ENCODE measurements around the gene GALNT11.

GALNT11 gene

DNA sequence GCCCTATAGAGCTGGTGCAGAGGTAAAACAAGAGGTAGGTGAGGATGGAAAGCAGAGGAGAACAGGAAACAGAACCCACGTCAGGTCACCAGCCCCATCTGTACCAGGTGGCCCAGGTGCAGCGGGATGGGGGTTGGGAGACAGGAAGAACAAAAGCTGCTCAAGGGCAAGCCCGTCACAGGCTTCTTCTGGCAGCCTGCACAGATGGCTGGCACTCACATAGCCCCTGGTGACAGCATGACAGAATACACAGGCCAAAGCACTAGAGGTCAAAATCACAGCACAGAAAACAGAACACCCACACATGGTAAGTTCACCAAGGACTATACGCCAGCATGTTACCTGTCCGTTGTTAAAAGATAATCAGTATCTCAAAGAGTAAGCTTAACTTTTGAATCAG, 126.8 kb downstream of the GALNT11 start:
- Histone ChIP-seq H3K27me3 (ENCODE audit: insufficient read depth, low read length, poor library complexity) (no peaks in the 10 kb centered on the region), H3K9ac (ENCODE audit: low read depth, low read length) (no peak overlapping the region), H3K4me3 (ENCODE audit: low read depth in 1 of 2, low read length in 2 of 2) (no peak overlapping the region), H4K20me1 (ENCODE audit: insufficient read depth, low read length) (0 out of 2 replicates have a peak, but pooled peaks cover 4% of the 10 kb centered on the region), H3K9me3 (ENCODE audit: insufficient read depth, low read length, severe bottlenecking) (no peaks in the 10 kb centered on the region), H3K4me1 (ENCODE audit: insufficient read depth, low read length) (no peaks in the 10 kb centered on the region), H2AFZ (ENCODE audit: low read depth, low read length) (no peak overlapping the region), H3K79me2 (ENCODE audit: insufficient read depth, low read length) (no peaks in the 10 kb centered on the region), H3K27ac (ENCODE audit: low read length) (0 out of 2 replicates have a peak overlapping the region, but pooled peaks have one; percentile 25), H3K4me2 (ENCODE audit: insufficient read depth, low read length) (no peak overlapping the region), H3K36me3 (ENCODE audit: insufficient read depth, low read length) (peaks cover 93% of the 10 kb centered on the region)
- no peak for DNase-seq
- TF ChIP-seq, protein P1, sequence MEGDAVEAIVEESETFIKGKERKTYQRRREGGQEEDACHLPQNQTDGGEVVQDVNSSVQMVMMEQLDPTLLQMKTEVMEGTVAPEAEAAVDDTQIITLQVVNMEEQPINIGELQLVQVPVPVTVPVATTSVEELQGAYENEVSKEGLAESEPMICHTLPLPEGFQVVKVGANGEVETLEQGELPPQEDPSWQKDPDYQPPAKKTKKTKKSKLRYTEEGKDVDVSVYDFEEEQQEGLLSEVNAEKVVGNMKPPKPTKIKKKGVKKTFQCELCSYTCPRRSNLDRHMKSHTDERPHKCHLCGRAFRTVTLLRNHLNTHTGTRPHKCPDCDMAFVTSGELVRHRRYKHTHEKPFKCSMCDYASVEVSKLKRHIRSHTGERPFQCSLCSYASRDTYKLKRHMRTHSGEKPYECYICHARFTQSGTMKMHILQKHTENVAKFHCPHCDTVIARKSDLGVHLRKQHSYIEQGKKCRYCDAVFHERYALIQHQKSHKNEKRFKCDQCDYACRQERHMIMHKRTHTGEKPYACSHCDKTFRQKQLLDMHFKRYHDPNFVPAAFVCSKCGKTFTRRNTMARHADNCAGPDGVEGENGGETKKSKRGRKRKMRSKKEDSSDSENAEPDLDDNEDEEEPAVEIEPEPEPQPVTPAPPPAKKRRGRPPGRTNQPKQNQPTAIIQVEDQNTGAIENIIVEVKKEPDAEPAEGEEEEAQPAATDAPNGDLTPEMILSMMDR (IDR thresholded peaks at IDR 0.05; ENCODE audit: borderline replicate concordance, extremely low read depth, low read length, poor library complexity, severe bottlenecking): no peak
- no peak for TF ChIP-seq EZH2 (IDR thresholded peaks at IDR 0.05; ENCODE audit: borderline replicate concordance, low read depth, low read length, severe bottlenecking)
- peak; percentile 37; the same call in 1 of the 3 replicates for ATAC-seq (ENCODE audit: insufficient read depth, low read depth)

DNA sequence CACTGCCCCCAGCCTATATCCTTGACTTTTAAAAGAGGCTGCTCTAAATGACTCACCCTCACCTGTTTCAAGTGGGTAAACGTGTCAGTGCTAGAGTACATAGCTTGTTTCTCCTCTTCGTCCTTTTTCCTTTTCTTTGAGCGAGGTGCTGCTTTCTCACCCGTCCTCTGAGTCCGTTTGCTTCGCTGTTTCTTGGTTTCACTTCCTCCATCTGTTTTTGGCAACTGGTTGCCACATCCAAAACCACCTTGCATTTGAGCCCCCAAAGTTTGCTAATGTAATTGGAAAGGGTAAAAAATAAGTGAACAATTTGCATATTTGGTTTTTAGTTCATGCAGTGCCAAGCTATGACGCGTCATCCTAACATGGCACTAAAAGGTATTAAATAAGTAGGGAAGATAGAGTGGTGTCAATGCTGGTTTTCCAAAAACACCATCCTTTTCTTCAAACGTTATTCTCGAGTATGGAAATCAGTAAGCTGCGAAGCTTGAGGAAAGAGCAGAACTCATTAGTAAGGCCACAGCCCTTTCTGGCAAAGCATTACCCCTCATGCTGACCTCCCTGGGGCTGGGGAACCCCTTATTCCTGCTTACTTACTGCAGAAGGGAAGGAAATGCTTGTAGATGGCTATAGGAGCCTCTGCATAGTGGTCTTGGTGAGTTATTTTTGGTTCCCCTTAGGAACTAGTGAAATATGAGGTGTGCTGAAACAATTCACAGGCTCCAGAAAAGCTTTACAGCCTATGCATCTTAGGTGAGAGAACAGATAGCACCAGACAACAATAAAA, 133.5 kb downstream of the GALNT11 start:
- no peaks in the 10 kb centered on the region for H4K20me1 ChIP-seq (ENCODE audit: insufficient read depth, low read length)
- no peak overlapping the region for H3K9ac ChIP-seq (ENCODE audit: low read depth, low read length)
- no peaks in the 10 kb centered on the region for H3K9me3 ChIP-seq (ENCODE audit: insufficient read depth, low read length, severe bottlenecking)
- TF ChIP-seq, protein P1 (IDR thresholded peaks at IDR 0.05; ENCODE audit: borderline replicate concordance, extremely low read depth, low read length, poor library complexity, severe bottlenecking): no peak
- TF ChIP-seq EZH2 (IDR thresholded peaks at IDR 0.05; ENCODE audit: borderline replicate concordance, low read depth, low read length, severe bottlenecking): no peak
- H2AFZ ChIP-seq (ENCODE audit: low read depth, low read length): no peak overlapping the region
- H3K4me3 ChIP-seq (ENCODE audit: low read depth in 1 of 2, low read length in 2 of 2): no peak overlapping the region
- DNase-seq: no peak
- no peak overlapping the region for H3K27ac ChIP-seq (ENCODE audit: low read length)
- H3K36me3 ChIP-seq (ENCODE audit: insufficient read depth, low read length): peaks cover 89% of the 10 kb centered on the region
- H3K4me2 ChIP-seq (ENCODE audit: insufficient read depth, low read length): no peak overlapping the region
- H3K27me3 ChIP-seq (ENCODE audit: insufficient read depth, low read length, poor library complexity): no peaks in the 10 kb centered on the region
- no peaks in the 10 kb centered on the region for H3K4me1 ChIP-seq (ENCODE audit: insufficient read depth, low read length)
- H3K79me2 ChIP-seq (ENCODE audit: insufficient read depth, low read length): no peaks in the 10 kb centered on the region
- ATAC-seq (ENCODE audit: insufficient read depth, low read depth): no peak

DNA sequence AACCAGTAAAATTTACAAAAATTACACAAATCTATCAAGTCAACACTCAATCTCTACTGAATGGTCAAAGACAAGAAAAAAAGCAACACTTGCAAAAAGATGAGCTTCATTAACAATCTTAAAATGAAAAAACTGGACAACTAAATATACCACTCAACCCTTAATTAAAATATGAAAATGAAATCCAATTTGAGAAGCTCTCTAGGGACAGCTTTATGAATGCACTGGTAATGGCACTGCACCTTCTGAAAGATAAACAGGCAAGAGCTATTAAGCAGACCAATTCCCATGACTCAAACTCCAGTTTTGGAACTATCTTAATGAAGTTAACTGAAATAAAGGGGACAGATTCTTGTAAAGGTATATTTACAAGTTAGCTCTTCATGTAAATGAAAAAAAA, 135.7 kb downstream of the GALNT11 start:
- H3K4me3 ChIP-seq (ENCODE audit: low read depth in 1 of 2, low read length in 2 of 2): no peak overlapping the region
- ATAC-seq (ENCODE audit: insufficient read depth, low read depth): no peak
- no peak overlapping the region for H3K9ac ChIP-seq (ENCODE audit: low read depth, low read length)
- H3K27me3 ChIP-seq (ENCODE audit: insufficient read depth, low read length, poor library complexity): no peaks in the 10 kb centered on the region
- H3K36me3 ChIP-seq (ENCODE audit: insufficient read depth, low read length): peaks cover 86% of the 10 kb centered on the region
- no peak overlapping the region for H3K4me2 ChIP-seq (ENCODE audit: insufficient read depth, low read length)
- no peaks in the 10 kb centered on the region for H3K79me2 ChIP-seq (ENCODE audit: insufficient read depth, low read length)
- no peaks in the 10 kb centered on the region for H3K9me3 ChIP-seq (ENCODE audit: insufficient read depth, low read length, severe bottlenecking)
- no peak overlapping the region for H2AFZ ChIP-seq (ENCODE audit: low read depth, low read length)
- H3K4me1 ChIP-seq (ENCODE audit: insufficient read depth, low read length): no peaks in the 10 kb centered on the region
- no peak for DNase-seq
- TF ChIP-seq EZH2 (IDR thresholded peaks at IDR 0.05; ENCODE audit: borderline replicate concordance, low read depth, low read length, severe bottlenecking): no peak
- TF ChIP-seq, protein P1 (IDR thresholded peaks at IDR 0.05; ENCODE audit: borderline replicate concordance, extremely low read depth, low read length, poor library complexity, severe bottlenecking): no peak
- H3K27ac ChIP-seq (ENCODE audit: low read length): no peak overlapping the region
- H4K20me1 ChIP-seq (ENCODE audit: insufficient read depth, low read length): no peaks in the 10 kb centered on the region

Measured in DND-41 (cell line).